NCI-H774 (cell line): ENCODE data around the gene MLEC.

Source experiments
- DNase-seq: peaks from one replicate; lab custom pipeline; 2025; lab: John Stamatoyannopoulos, UW

The MLEC gene, protein sequence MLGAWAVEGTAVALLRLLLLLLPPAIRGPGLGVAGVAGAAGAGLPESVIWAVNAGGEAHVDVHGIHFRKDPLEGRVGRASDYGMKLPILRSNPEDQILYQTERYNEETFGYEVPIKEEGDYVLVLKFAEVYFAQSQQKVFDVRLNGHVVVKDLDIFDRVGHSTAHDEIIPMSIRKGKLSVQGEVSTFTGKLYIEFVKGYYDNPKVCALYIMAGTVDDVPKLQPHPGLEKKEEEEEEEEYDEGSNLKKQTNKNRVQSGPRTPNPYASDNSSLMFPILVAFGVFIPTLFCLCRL

DNA sequence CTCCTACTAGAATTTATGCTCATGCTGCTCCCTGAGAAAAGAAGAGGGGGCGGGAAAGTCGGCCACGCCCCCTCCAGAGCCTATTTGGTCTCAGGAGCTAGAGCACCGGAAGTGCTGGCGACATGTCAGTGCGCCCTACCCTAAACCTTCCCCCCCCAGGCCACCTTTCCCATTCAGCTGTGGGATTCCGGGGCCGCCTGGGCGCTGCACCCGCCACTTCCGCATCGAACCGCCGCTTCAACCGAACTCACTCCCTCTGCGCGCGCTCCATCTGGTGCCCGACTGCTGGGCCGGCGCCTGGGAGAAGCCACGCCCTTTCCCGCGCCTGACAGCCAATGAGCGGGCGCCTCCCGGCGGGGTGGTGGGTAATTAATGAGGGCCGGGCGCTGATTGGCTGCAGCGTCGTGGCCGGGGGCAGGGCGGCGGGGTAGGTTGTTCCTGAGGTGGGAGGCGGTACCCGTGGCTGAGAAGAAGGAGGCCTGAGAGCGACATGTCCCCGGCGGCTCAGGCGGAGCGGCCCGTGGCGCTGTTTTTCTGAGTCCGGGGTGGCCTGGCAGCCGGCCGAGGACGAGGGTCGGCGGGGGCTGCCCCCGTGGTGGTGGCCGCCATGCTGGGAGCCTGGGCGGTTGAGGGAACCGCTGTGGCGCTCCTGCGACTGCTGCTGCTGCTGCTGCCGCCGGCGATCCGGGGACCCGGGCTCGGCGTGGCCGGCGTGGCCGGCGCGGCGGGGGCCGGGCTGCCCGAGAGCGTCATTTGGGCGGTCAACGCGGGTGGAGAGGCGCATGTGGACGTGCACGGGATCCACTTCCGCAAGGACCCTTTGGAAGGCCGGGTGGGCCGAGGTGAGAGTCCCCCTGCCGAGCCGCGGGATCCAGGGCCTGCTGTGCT, at the start of gene MLEC:
Gene MLEC (plus strand): TSS at position 460 of the 888 bp plus-strand sequence. CDS start 148 bp downstream, at position 608.
- peak; percentile 98 for DNase-seq

DNA sequence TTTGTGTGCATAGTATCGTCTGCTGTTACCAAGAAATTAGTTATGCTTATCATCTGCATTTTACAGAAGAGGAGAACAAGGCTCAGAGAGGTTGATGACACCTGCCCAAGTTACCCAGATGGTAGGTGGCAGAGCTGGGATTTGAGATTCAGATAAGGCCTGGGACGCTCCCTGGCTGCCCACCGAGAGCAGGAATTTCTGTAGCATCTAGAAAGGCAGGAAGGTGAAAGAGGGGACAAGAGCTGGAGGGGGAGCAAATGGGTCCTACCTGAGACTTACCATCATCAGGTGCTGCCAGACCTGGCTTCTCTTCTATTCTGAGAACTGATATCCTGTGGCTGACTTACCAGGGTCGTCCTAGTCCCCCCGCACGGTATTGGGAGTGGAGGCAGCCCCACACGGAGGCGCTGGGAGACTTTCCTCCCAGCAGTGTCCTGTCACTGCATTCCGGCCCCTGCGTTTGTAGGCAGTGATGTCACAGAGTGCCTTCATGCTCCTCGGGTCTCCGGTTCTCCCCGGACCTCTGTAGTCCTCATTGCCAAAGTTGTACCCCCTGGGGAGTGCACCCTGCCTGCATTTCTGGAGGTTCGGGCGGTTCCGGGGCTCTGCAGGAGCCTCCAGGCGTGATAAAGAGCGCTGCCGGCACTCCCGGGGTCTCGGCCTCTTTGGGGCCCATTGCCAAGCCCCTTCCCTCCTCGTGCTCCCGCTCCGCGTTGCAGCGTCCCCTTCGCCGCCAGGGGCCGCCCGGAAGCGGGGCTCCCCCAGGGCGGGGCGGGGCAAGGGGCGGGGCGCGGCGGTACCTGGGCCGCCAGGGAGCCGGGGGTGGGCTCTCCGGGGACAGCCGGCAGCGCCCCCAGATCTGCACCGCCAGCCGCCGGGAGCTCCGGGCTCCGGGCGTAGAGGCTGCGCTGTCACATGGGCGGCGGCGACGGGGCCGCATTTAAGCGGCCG, 46.9 kb upstream of the MLEC start, which contains the start of gene CABP1:
Gene CABP1 (plus strand): TSS at position 856 of the 951 bp plus-strand sequence. CDS start 60 bp downstream, at position 916.
- peak; percentile 21 for DNase-seq

DNA sequence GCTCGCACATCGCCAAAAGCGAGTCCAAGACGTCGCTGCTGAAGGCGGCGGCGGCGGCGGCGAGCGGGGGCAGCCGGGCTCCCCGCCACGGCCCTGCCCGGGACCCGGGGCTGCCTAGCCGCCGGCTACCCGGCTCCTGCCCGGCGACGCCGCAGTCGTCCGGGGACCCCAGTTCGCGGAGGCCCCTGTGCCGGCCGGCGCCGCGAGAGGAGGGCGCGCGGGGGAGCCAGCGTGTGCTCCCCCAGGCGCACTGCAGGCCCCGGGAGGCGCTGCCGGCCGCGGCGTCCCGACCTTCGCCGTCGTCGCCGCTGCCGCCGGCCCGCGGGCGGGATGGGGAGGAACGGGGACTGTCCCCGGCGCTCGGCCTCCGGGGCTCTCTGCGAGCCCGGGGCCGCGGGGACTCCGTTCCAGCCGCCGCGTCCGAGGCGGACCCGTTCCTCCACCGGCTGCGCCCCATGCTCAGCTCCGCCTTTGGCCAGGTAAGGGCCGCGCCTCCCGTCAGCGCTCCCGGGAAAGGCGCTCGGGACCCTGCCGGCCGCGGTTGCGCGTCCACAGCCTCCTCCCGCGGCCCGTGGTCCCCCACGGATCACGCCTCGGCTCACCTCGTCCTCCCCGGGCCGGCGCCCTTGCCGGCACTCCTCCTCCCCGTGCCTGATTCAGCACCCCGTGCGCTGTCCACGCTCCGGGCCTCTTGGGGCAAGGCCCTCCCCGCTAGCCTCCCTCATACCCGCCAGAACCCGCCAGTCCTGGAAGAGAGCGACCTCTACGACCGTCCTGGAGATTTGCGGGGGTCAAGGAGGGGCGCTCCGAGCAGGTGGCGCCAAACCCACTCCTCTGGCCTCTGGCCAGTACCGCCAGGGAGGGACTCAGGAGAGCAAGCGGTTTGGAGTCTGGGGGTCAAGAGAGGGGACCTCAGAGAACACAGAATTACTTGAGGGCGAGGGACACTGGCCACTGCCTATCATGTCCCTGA, 45.8 kb upstream of the MLEC start:
- DNase-seq: no peak

DNA sequence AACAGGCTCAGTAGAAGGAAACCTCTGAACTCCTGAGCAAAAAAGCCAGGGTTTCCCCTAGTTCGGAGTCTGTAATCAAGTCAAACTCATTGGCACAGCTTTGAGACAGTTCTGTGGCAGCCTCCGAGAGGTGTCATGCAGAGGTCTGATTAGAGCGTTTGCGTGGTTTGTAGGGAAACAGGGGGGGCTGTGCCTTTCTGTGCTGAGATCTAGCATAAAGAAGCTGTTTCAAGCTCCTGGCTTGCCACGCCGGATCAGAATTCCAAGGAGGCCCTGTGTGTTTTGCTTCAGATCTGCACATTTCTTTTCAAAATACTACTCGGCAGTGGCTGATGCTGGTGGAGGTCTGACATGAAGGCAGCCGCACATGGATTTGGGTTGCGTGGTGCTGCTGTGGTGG, 44.8 kb upstream of the MLEC start:
- DNase-seq: no peak

DNA sequence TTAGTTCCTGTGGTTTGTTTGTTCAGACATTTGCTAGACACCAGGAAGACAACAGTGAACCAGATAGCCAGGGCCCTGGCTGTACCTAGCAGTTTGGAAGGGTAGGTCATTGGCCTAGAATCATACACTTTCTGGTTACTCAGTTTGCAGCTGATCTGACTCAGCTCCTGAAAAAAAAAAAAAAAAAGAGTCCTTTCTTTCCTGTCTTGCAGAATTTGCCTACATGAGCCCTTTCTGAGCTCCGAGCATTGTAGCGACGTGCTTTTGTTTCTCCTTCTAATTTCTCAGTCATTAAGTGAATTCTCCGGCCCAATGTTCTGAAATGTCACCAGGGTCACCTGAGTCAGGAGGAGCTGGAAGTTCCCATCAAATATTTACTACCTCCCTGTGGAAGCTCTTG, 44.1 kb upstream of the MLEC start:
- no peak for DNase-seq

DNA sequence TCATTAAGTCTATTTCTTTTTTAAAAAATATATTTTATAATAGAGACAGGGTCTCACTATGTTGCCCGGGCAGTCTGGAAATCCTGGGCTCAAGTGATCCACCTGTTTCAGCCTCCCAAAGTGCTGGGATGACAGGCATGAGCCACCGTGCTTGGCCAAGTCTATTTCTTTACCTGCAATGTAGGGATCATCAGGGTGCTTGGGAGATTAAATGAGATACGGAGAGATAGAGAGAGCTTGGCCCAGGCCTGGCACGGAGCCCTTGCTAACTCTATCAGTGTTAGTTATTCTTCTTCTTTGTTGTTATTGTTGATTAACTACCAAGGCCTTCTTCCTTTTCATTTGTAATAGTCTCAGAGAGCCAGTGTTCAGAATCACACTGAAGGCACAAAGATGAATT, 43.4 kb upstream of the MLEC start:
- no peak for DNase-seq

DNA sequence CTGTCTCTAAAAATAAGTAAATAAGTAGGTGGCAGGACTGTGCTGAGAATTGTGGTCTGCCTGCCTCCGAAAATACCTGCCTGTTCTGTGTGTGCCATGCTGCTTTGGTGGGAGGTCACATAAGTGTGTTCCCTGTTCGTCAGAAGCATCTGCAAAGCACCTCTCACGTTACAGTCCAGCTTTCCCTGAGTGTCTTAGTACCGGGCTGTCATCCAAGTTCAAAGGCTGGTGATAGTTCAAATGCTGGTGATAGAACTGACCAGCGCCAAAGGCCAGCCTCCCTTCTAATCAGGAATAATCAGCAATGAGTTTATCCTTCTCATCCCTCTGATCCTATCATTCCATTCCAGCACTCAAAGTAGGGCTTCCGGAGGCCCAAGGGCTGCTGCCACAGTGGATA, 40.9 kb upstream of the MLEC start:
- DNase-seq: no peak

DNA sequence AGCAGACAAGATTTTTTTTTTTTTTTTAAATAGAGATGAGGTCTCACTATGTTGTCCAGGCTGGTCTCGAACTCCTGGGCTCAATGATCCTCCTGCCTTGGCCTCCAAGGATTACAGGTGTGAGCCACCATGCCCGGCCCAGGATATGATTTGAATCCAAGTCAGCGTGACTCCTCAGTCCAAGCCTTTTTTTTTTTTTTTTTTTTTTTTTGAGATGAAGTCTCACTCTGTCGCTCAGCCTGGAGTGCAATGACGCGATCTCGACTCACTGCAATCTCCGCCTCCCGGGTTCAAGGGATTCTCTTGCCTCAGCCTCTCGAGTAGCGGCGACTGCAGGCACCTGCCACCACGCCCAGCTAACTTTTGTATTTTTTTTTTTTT, 39.6 kb upstream of the MLEC start:
- no peak for DNase-seq

DNA sequence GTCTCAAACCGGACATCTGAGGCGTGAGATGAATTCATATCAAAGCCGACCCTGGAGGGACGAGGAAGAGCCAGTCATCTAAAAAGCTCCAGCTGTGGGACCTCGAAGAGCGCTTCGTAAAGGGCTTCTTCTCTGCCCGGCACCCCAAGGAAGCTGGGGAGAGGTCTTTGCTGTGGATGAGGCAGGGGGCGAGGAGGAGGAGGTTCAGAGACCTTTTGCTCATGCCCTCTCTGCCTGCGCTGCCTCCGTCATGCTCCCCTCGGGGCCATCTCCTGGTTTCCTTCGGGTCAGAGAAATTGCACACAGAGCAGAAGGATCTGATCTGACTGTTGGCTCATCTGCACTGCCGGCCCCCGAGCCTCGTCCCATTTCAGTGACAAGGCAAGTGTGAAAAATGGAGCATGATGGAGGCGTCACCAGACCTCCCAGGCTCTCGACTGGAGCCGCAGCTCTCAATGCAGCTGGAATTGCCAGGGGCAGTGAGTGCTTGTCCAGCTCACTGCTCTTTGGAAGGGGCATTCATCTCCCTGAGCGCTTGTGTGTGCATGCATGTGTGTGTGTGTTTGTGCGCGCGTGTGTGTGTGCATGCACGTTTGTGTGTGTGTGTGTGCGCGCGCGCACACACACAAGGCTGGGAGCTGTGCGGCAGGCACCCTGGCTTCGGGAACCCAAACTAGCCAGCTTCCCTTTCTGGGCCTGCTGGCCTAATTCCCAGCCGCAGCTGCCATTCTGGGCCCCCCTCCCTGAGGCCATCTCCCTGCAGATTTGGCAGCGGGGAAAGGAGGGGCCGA, 37.3 kb upstream of the MLEC start:
- no peak for DNase-seq

DNA sequence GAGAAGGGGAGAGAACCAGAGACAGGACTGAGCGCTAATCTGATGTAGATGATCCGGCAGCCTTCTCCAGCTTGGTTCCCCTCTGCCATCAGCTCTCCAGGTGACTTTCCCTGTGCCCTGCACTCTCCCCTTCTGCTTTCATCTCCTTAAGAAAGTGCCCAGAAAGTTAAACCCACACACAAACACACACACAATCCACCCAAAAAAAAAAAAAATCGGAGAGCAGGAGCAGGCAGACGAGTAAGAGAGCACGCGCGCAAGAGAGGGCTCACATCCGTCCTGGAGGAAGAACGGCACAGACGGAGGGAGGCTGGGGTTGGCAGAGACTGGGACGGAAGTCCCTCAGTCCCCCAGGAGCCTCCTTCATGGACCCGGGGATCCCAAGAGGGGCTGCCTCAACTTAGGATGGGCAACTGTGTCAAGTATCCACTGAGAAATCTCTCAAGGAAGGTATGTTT, 36.7 kb upstream of the MLEC start:
- DNase-seq: no peak

DNA sequence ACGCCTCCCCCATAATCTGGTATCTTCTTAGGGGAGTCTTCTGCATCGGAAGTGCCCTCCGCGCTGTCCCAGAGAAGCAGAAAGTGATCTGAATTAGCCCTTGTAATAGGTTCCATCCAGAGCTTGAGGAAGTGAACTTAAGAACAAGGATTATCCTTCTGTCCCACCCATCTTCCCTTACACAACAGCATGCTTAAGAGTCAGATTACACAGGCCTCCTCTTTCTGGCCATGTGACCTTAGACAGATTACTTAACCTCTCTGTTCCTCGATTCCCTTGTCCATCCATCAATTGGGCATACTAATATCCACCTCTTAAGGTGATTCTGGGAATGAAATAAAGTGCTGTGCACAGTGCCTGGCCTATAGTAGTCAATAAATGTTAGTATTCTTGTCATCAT, 35.1 kb upstream of the MLEC start:
- DNase-seq: no peak

DNA sequence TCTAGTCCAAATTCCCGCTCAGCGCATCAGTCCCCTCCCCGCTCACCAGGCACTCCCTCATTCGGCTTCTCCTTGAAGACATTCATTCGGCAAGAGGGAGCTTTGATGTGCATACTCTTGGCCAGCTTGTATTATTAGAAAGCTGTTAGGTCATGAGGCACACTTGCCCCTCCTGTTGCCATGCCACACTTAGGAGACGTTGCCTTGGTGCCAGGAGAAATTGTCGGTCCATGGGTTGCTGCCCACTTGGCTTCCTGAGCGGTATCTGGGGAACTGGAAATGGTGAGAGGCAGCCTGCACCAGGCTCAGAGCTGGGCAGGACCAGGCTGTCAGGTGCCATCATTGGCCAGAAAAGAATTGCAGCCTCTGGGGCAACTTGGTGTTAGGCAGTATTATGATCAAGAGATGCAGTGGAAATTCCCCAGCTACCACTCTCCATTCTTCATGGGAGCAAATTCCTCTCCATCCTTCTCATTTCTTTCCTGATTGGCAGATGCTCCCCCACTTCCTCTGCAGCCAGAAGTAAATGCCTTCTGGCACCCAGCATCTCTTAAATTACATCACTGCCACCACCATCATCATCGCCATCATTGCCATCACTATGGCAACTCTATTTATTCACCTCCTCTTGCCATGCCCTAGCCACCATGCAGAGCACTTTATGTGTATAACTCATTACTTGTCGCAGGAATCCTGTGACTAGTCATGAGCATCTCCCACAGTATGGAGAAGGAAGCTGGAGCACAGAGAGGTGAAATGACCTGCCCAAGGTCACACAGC, 34.1 kb upstream of the MLEC start:
- no peak for DNase-seq

DNA sequence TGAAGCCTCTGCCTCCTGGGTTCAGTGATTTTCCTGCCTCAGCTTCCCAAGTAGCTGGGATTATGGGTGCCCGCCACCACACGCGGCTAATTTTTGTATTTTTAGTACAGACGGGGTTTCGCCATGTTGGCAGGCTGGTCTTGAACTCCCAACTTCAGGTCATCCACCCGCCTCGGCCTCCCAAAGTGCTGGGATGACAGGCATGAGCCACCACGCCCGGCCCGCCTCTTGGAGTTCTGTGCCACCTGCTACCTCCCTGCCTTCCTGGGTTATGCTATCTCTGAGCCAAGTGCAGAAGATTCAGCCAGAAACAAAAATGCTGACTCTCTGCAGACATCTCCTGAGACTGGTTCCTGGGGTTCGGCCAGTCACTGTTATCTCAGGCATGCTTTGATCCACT, 33.3 kb upstream of the MLEC start:
- no peak for DNase-seq

DNA sequence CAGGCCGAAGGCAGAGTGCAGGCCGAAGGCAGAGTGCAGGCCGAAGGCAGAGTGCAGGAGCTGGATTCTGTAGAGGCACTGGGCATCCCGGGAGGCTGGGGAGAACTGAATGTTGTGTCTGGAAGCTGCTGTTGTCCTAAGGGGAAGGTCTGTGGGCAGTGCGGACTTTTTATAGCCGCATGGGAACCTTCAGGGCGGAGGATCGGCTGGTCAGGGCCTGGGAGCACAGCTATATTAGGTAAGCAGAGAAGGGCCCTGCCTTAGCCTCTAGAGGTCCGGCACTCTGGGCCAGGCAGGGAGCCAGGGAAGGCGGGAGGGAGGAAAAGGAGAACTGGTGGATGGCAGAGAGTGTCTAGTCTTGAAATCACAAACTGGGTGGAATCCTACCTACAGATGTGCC, 32.3 kb upstream of the MLEC start:
- no peak for DNase-seq

DNA sequence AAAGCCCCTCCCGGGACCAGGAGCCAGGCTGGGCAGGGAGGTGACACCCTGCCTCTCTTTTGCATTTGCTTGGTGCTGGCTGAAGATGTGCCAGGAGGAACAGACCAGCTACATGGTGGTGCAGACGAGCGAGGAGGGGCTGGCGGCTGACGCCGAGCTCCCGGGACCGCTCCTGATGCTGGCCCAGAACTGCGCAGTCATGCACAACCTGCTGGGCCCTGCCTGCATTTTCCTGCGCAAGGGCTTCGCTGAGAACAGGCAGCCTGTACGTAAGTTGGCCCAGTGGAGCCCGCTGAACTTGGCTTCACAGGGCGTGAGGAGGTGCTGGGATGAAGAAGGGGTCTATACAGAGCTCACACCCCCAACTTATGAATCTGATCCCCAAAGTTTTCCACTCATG, 30.9 kb upstream of the MLEC start:
- DNase-seq: no peak

DNA sequence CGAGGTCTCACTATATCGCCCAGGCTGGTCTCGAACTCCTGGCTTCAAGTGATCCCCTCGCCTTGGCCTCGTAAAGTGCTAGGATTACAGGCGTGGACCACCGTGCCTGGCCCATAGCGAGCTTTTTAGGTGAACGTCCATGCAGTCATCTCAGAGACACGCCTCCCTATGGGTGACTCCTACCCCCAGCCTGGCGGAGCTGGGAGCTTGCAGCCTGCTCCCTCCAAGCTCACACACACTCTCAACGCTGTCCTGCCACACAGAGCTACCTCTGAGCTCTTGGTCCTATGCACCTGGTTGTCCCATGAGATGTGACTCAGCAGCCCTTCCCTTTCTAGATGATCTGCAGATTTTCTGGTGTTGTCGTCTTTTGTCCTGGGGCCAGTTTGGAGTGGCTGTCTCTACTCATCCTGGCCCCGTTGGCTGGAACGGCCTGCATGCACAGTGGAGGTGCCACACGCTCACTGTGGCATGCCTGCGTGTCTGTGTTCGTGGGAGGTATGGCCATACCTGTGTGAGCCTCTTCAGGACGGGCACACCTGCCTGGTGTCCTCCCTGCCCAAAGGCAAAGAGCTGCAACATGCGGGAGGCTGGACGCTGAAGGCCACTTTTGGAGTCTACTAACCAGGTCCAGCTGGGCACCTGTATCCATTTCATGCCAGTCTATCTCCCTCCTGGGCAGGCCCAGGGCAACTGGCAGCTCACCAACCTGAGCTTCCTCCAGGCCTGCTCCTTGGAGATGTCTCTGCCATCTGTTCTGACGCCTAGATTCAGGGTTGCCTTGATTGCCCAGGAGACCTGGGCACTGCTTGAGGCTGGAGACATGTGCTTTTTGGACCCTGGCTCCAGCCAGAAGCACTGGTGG, 28.4 kb upstream of the MLEC start:
- DNase-seq: no peak

DNA sequence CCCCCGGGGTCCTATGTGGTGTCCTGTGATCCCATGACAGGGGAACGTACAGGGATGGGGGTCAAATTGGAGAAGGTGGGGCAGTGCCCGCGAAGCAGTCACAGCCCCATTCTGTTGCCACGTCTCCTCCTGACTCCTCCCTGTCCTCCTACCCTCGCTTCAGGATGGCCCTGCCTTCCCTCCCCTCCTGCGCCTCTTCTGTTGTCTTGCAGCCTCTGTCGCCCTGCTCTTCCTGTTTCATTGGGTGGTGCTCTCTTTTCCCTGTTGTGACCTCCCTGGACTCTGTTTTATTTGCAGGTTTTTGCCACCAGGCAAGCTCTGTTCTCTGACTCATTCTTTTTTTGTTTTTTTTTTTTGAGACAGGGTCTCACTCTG, 27.8 kb upstream of the MLEC start:
- DNase-seq: no peak

DNA sequence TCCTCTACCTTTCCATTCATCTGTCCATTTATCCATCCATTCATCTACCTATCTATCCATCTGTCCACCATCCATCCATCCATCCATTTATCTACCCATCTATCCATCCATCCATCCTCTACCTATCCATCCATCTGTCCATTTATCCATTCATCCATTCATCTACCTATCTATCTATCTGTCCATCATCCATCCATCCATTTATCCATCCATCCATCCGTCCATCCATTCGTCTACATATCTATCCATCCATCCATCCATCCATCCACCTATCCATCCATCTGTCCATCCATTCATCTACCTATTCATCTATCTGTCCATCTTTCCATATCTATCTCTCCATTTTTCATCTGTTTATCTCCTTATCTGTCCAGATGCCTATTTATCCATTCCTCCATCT, 25.5 kb upstream of the MLEC start:
- DNase-seq: no peak
